Putamen (tissue), 1 donor: ENCODE results near the gene CRABP1.
"Not testable (repeated sequence)": the region's sequence is repeated elsewhere in the genome, so short reads cannot be mapped to it uniquely, and the experiment has no call there.

Experiments used
- DNase-seq: peaks from one replicate; pipeline ENCODE4 v3.0.0-alpha.2; 2016; ENCODE audit warnings: low spot score

CRABP1 gene

DNA sequence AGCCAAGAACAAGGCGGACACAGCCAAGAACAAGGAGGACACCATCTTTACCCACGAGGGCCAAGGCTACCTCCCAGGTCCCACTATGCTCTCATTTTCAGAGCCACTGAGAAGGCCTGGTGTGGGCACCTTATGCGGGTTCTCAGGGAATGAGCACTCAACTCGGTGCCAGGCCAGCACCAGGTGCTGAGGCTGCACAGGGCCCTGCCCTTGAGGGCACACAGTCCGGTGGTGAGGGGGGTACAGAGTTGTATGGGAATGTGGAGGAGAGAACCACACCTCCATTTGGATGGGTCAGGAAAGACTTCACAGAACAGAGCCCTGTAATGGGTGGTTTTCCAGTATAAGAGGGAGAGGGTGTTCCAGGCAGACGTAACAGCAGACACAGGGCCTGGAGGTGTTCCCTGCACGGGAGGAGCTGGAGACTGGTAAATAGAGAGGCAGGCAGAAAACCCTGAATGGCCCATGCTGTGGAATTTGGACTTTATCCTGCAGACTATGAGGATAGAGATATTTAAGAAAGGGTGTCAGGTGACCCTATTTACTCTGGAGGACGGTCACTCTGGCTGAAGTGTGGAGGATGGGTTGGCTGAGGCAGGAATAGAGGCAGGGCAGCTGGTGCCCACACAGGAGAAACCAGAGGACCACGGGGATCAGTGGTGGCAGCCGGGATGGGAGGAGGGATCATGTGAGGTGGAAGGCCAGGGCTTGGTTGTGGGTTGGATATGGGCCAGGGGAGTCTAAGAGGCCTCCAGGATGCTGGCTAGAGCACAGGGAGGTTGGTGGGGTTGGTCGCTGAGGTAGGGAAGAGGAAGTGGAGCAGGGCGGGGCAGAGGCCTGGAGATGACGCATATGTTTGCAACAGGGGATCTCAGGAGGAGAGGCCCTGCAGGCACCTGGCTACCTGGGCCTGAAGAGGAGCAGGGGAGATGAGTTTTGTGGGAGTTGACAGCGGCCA lies 34.6 kb downstream of the CRABP1 start:
- DNase-seq: no peak

DNA sequence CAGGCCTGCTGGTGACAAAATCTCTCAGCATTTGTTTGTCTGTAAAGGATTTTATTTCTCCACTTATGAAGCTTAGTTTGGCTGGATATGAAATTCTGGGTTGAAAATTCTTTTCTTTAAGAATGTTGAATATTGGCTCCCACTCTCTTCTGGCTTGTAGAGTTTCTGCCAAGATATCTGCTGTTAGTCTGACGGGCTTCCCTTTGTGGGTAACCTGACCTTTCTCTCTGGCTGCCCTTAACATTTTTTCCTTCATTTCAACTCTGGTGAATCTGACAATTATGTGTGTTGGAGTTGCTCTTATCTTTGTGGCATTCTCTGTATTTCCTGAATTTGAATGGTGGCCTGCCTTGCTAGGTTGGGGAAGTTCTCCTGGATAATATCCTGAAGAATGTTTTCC lies 40.0 kb downstream of the CRABP1 start:
- DNase-seq: not testable (repeated sequence)

- DNase-seq: no peak
These were observed 42.1 kb downstream of the CRABP1 start for GRCh38 chr15:78382114-78382880.

DNA sequence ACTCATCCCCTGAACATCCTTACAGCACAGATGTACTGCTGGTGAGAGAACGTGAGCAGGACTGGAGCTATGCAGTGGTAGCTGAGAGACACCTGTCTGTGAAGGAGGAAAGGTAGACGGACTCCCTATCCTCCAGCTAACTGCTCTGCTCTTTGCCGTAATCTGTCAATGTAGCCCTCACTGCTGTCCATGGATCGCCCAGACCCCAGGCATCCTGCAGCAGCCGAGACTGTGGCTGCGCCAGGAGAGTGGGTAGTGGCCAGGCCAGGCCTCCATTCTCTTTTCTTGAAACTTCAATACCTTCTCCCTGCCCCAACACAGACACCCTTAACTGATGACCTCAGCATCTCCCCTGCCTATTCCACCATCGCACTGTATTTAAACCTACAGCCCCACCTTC lies 44.5 kb downstream of the CRABP1 start:
- DNase-seq: no peak

GRCh38 chr15:78387246-78388037 lies 47.3 kb downstream of the CRABP1 start:
- no peak for DNase-seq

DNA sequence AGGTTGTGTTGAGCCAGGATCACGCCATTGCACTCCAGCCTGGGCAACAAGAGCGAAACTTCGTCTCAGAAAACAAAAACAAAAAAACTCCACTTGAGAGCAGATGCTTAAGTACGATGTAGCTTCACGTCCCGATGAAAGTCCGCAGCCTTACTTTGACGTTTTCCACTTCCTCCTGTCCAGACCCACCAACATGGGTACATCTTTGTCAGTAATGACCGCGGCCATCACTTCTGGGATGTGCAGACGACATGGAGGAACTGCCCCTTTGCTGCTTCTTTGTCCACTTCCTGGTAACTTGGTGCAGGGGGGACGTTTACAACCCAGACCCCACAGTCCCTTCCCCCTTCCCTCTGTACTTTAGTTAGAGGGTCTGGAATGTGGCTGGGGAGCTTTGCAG lies 48.7 kb downstream of the CRABP1 start:
- no peak for DNase-seq

- no peak for DNase-seq
These were observed 49.2 kb downstream of the CRABP1 start for GRCh38 chr15:78389322-78389721.

- no peak for DNase-seq
These were observed 49.6 kb downstream of the CRABP1 start for GRCh38 chr15:78389738-78390137.

- no peak for DNase-seq
These were observed 50.1 kb downstream of the CRABP1 start for GRCh38 chr15:78390242-78390641.

GRCh38 chr15:78390826-78391225 lies 50.7 kb downstream of the CRABP1 start:
- DNase-seq: no peak

GRCh38 chr15:78391781-78392180 lies 51.6 kb downstream of the CRABP1 start:
- no peak for DNase-seq

GRCh38 chr15:78392430-78392829 lies 52.3 kb downstream of the CRABP1 start:
- no peak for DNase-seq

DNA sequence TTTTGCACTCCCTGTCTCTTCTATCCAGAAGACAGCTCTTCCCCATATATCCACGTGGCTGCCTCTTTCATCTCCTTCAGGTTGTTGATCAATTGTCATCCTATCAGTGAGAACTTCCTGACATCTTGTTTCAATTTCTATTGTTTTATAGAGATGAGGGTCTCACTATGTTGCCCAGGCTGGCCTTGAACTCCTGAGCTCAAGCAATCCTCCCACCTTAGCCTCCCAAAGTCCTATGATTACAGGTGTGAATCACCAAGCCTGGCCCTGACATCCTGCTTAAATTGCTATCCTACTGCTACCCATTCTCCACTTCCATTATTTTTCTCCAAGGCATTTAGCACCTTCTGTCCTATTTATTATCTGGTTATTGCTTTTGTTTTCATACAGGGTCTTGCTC lies 53.0 kb downstream of the CRABP1 start:
- DNase-seq: no peak

GRCh38 chr15:78394026-78394425 lies 53.9 kb downstream of the CRABP1 start:
- DNase-seq: no peak

DNA sequence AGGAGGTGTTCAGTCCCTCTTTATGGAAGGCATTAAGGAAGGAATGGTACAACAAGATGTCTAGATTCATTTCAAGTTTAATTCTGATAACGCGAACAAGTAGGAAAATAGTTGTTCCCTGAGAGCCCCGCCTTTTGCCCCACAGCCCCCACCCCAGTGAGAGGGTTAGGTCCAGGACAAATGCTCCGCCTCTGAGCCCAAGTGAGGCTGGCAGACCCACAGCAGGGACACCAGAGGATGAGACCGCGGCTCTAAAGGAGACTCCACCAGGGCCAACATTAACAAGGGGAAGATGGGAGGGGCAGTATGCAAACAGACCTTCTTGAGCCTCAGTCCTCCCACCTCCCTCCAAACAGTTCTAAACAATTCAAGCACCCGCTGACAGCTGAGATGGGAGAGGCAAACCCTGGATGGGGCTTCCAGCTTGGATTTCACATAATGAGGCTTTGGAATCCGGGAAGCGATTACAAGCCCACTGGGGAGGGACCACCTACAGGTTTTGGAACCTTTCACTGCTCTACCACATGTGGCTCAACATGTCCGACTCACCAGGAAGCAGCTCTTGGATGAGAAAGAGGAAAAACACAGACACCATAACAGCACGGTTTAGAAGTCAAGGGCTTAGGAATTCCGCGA lies 54.9 kb downstream of the CRABP1 start:
- DNase-seq: no peak

- no peak for DNase-seq
These were observed 56.1 kb downstream of the CRABP1 start for GRCh38 chr15:78396186-78396814.

DNA sequence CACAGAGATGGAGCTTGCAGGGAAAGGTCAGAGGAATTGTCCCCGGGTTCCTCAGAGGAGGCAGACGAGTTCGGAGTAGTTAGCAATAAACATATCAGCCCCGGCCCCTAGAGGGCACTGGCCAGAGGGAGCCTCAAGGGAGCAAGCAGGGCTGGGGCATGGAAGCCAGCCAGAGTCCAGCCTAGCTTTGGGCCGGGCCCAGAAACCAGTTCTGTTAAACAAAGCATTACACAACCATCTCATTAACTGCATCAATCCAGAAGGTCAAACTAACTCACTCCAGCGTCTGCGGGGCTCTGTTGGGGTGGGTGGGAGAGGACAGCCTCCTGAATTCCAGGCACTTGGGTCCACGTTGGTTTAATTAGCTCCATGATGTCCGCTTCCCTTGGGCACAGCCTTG lies 56.8 kb downstream of the CRABP1 start:
- no peak for DNase-seq

DNA sequence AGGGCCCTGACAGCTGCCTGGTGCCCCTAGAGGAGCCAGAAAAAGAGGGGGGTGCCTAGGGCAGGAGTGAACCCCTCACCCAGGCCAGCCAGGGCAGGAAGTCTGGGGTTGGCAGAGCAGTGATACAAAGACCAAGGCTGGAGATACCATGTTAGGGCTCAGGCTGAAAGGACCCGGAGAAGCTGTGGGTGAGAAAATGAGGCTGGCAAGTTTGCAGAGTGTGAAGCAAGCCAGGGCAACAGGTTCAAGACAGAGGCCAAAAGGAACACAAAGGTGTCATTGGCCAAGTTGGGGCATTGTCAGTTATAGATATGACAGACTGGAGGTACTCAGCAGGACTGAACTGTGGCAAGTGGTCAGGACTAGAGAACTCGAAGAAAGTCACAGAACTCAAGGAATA lies 57.2 kb downstream of the CRABP1 start:
- no peak for DNase-seq
